Liver (tissue), 9 donors: ENCODE measurements around the gene OSTN. TPM values are rescaled to one million over a fixed set of nuclear protein-coding genes. Genes with fewer than 3 reads are reported as not detected.

Experiments
- DNase-seq: peaks from one replicate; pipeline ENCODE4 v3.0.0-alpha.2; 2017; ENCODE audit warnings: low spot score
- H3K27ac ChIP-seq, 2 donors: one replicate each; pipeline ENCODE4 v1.7.0; 2013; ENCODE audit warnings: inconsistent platforms in 2 of 2, low read length in 2 of 2, control low read depth in 1 of 2, low read depth in 1 of 2, mild to moderate bottlenecking in 1 of 2
- H3K27me3 ChIP-seq, 4 donors: one replicate each; pipeline versions ENCODE4 v1.6.1 to v1.7.0; 2013; ENCODE audit warnings: low read length in 3 of 4, inconsistent platforms in 1 of 4, mild to moderate bottlenecking in 1 of 4, moderate library complexity in 1 of 4; ENCODE audit not compliant: control insufficient read depth in 4 of 4, insufficient read depth in 4 of 4
- H3K36me3 ChIP-seq, 4 donors: one replicate each; pipeline versions ENCODE4 v1.6.1 to v1.7.0; 2013; ENCODE audit warnings: low read length in 3 of 4, mild to moderate bottlenecking in 3 of 4, low read depth in 1 of 4, moderate library complexity in 1 of 4; ENCODE audit not compliant: control insufficient read depth in 4 of 4, insufficient read depth in 3 of 4
- H3K4me1 ChIP-seq, 4 donors: one replicate each; pipeline versions ENCODE4 v1.6.1 to v1.7.0; 2013; ENCODE audit warnings: low read length in 3 of 4, mild to moderate bottlenecking in 3 of 4, moderate library complexity in 1 of 4; ENCODE audit not compliant: control insufficient read depth in 4 of 4, insufficient read depth in 4 of 4
- H3K4me3 ChIP-seq, 3 donors: one replicate each; pipeline versions ENCODE4 v1.6.1 to v1.7.0; 2013; ENCODE audit warnings: low read length in 3 of 3, control low read depth in 1 of 3, low read depth in 1 of 3, mild to moderate bottlenecking in 1 of 3
- H3K9ac ChIP-seq, 2 donors: one replicate each; pipeline ENCODE4 v1.7.0; 2013; ENCODE audit warnings: low read length in 2 of 2, mild to moderate bottlenecking in 2 of 2, moderate library complexity in 2 of 2, control low read depth in 1 of 2, low read depth in 1 of 2
- H3K9me3 ChIP-seq, 4 donors: one replicate each; pipeline versions ENCODE4 v1.6.1 to v1.7.0; 2013; ENCODE audit warnings: low read length in 3 of 4; ENCODE audit not compliant: control insufficient read depth in 4 of 4
- ATF3 ChIP-seq: IDR thresholded peaks from 2 replicates; pipeline ENCODE4 v1.6.1; 2016; ENCODE audit warnings: antibody characterized with exemption
- CTCF ChIP-seq: fragments of 150-350 bp; IDR thresholded peaks from 2 replicates; pipeline ENCODE4 v1.5.1; 2017; ENCODE audit warnings: improper control_type of control experiment, low read depth, low read length; ENCODE audit not compliant: missing input control
- EGR1 ChIP-seq, 2 donors: IDR thresholded peaks; 2 replicates each; pipeline ENCODE4 v1.6.1; 2016 to 2018; ENCODE audit warnings: antibody characterized with exemption in 2 of 2, low read depth in 2 of 2
- FOXA1 ChIP-seq: IDR thresholded peaks from 2 replicates; pipeline ENCODE4 v1.6.1; 2016; ENCODE audit warnings: antibody characterized with exemption
- FOXA2 ChIP-seq: IDR thresholded peaks from 2 replicates; pipeline ENCODE4 v1.6.1; 2016; ENCODE audit warnings: antibody characterized with exemption
- GABPA ChIP-seq, 2 donors: IDR thresholded peaks in 1 of 2; conservative IDR thresholded peaks in 1 of 2; 2 replicates each; pipeline ENCODE4 v1.6.1; 2016; ENCODE audit warnings: antibody characterized with exemption in 2 of 2, mild to moderate bottlenecking in 1 of 2, moderate library complexity in 1 of 2
- HNF4A ChIP-seq, 2 donors: conservative IDR thresholded peaks; 2 replicates each; pipeline ENCODE4 v1.6.1; 2016; ENCODE audit warnings: antibody characterized with exemption in 2 of 2, mild to moderate bottlenecking in 2 of 2
- HNF4G ChIP-seq: IDR thresholded peaks from 2 replicates; pipeline ENCODE4 v1.6.1; 2016; ENCODE audit warnings: antibody characterized with exemption
- JUND ChIP-seq, 2 donors: IDR thresholded peaks; 2 replicates each; pipeline ENCODE4 v1.6.1; 2016; ENCODE audit warnings: antibody characterized with exemption in 2 of 2
- MAX ChIP-seq: IDR thresholded peaks from 2 replicates; pipeline ENCODE4 v1.6.1; 2016; ENCODE audit warnings: antibody characterized with exemption
- NR2F2 ChIP-seq: IDR thresholded peaks from 2 replicates; pipeline ENCODE4 v1.6.1; 2016; ENCODE audit warnings: antibody characterized with exemption
- RAD21 ChIP-seq, 2 donors: IDR thresholded peaks; 2 replicates each; pipeline ENCODE4 v1.6.1; 2016; ENCODE audit warnings: antibody characterized with exemption in 2 of 2, mild to moderate bottlenecking in 2 of 2
- RXRA ChIP-seq, 2 donors: IDR thresholded peaks; 2 replicates each; pipeline ENCODE4 v1.6.1; 2017 to 2018; ENCODE audit warnings: antibody characterized with exemption in 2 of 2, mild to moderate bottlenecking in 1 of 2
- SP1 ChIP-seq: IDR thresholded peaks from 2 replicates; pipeline ENCODE4 v1.6.1; 2018; ENCODE audit warnings: antibody characterized with exemption, mild to moderate bottlenecking
- TAF1 ChIP-seq: conservative IDR thresholded peaks from 2 replicates; pipeline ENCODE4 v1.6.1; 2016; ENCODE audit warnings: antibody characterized with exemption, mild to moderate bottlenecking
- YY1 ChIP-seq: IDR thresholded peaks from 2 replicates; pipeline ENCODE4 v1.6.1; 2016; ENCODE audit warnings: antibody characterized with exemption, mild to moderate bottlenecking
- WGBS: extraction: QIAGEN DNeasy Blood & Tissue Kit; methylation state at CpG from one replicate; pipeline ENCODE4 v1.1.7; 2013; 5-methylcytosine and 5-hydroxymethylcytosine counted together
- polyA plus RNA-seq, 2 donors: library from polyadenylated mRNA; stranded (reverse) in 1 of 2; unstranded in 1 of 2; fragments of 200-250 nt in 1 of 2; fragments of >200 nt in 1 of 2; fragmentation: Nextera tagmentation in 1 of 2; extraction: Ambion mirVana in 1 of 2; gene quantifications; one replicate each; pipeline versions ENCODE4 v1.2.1 to v1.2.3, GENCODE V29; 2013 to 2015
- total RNA-seq, 2 donors: library from RNA; depleted of rRNA; stranded (reverse); fragments of >200 nt; gene quantifications; one replicate each; pipeline ENCODE4 v1.2.3, GENCODE V29; 2014
- TF ChIP-seq, protein P1 (sequence below): IDR thresholded peaks from 2 replicates; pipeline ENCODE4 v1.6.1; 2016; ENCODE audit warnings: antibody characterized with exemption
- TF ChIP-seq, protein P2 (sequence below): IDR thresholded peaks from 2 replicates; pipeline ENCODE4 v1.6.1; 2016; ENCODE audit warnings: antibody characterized with exemption, mild to moderate bottlenecking
- donor health status: healthy.
- donor health status: healthy.
- donor health status: healthy.
- donor health status: healthy.
- donor health status: healthy.

The OSTN gene
- total and polyA plus RNA-seq, 4 donors, result not detected

- 100% methylated on average over 1 of the region's 1 CpG for WGBS
- Histone ChIP-seq H3K4me3 (no peak overlapping the region), H3K27ac (no peak overlapping the region), H3K36me3 (no peaks in the 10 kb centered on the region), H3K27me3 (no peaks in the 10 kb centered on the region), H3K9me3 (no peaks in the 10 kb centered on the region), H3K4me1 (no peaks in the 10 kb centered on the region), H3K9ac (no peak overlapping the region)
- no peak for TF ChIP-seq EGR1 (IDR thresholded peaks at IDR 0.05; ENCODE audit: low read depth in 2 of 2)
- no peak for TF ChIP-seq RXRA (IDR thresholded peaks at IDR 0.05)
- TF ChIP-seq, protein P1, sequence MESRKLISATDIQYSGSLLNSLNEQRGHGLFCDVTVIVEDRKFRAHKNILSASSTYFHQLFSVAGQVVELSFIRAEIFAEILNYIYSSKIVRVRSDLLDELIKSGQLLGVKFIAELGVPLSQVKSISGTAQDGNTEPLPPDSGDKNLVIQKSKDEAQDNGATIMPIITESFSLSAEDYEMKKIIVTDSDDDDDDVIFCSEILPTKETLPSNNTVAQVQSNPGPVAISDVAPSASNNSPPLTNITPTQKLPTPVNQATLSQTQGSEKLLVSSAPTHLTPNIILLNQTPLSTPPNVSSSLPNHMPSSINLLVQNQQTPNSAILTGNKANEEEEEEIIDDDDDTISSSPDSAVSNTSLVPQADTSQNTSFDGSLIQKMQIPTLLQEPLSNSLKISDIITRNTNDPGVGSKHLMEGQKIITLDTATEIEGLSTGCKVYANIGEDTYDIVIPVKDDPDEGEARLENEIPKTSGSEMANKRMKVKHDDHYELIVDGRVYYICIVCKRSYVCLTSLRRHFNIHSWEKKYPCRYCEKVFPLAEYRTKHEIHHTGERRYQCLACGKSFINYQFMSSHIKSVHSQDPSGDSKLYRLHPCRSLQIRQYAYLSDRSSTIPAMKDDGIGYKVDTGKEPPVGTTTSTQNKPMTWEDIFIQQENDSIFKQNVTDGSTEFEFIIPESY, result no peak
- TF ChIP-seq GABPA (IDR thresholded peaks at IDR 0.05 in 1 of 2, conservative IDR thresholded peaks at IDR 0.05 in 1 of 2), result no peak
- TF ChIP-seq FOXA2, result no peak
- TF ChIP-seq, protein P2, sequence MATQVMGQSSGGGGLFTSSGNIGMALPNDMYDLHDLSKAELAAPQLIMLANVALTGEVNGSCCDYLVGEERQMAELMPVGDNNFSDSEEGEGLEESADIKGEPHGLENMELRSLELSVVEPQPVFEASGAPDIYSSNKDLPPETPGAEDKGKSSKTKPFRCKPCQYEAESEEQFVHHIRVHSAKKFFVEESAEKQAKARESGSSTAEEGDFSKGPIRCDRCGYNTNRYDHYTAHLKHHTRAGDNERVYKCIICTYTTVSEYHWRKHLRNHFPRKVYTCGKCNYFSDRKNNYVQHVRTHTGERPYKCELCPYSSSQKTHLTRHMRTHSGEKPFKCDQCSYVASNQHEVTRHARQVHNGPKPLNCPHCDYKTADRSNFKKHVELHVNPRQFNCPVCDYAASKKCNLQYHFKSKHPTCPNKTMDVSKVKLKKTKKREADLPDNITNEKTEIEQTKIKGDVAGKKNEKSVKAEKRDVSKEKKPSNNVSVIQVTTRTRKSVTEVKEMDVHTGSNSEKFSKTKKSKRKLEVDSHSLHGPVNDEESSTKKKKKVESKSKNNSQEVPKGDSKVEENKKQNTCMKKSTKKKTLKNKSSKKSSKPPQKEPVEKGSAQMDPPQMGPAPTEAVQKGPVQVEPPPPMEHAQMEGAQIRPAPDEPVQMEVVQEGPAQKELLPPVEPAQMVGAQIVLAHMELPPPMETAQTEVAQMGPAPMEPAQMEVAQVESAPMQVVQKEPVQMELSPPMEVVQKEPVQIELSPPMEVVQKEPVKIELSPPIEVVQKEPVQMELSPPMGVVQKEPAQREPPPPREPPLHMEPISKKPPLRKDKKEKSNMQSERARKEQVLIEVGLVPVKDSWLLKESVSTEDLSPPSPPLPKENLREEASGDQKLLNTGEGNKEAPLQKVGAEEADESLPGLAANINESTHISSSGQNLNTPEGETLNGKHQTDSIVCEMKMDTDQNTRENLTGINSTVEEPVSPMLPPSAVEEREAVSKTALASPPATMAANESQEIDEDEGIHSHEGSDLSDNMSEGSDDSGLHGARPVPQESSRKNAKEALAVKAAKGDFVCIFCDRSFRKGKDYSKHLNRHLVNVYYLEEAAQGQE, result no peak
- no peak for TF ChIP-seq TAF1
- TF ChIP-seq HNF4A (conservative IDR thresholded peaks at IDR 0.05), result no peak
- TF ChIP-seq YY1, result no peak
- no peak for TF ChIP-seq RAD21 (IDR thresholded peaks at IDR 0.05)
- no peak for TF ChIP-seq HNF4G
- no peak for TF ChIP-seq FOXA1
- TF ChIP-seq ATF3, result no peak
- TF ChIP-seq NR2F2, result no peak
- no peak for TF ChIP-seq MAX
- TF ChIP-seq SP1, result no peak
- TF ChIP-seq CTCF, result no peak
- TF ChIP-seq JUND (IDR thresholded peaks at IDR 0.05), result no peak
- DNase-seq, result no peak
Measured at GRCh38 chr3:191221638-191222037, 22.6 kb downstream of the OSTN start.
